Spinal cord (tissue), 10 donors: Measurements from ENCODE around the gene GPC1. TPM values are rescaled to one million over a fixed set of nuclear protein-coding genes. Genes with fewer than 3 reads are reported as not detected.

Source experiments
- DNase-seq, 6 donors: peaks; one replicate each; pipeline versions ENCODE4 v3.0.0 to v3.0.0-alpha.2; 2013 to 2015; ENCODE audit warnings: low spot score in 6 of 6, low read depth in 4 of 6
- H3K27ac ChIP-seq: one replicate; pipeline ENCODE4 v1.5.1; 2013; ENCODE audit warnings: low read depth, low read length, control low read depth
- H3K27me3 ChIP-seq: one replicate; pipeline ENCODE4 v1.6.1; 2013; ENCODE audit warnings: low read length; ENCODE audit not compliant: control insufficient read depth, insufficient read depth
- H3K36me3 ChIP-seq: one replicate; pipeline ENCODE4 v1.6.1; 2013; ENCODE audit warnings: low read length; ENCODE audit not compliant: control insufficient read depth, insufficient read depth
- H3K4me1 ChIP-seq: one replicate; pipeline ENCODE4 v1.6.1; 2013; ENCODE audit warnings: low read length; ENCODE audit not compliant: control insufficient read depth, insufficient read depth
- H3K4me3 ChIP-seq: one replicate; pipeline ENCODE4 v1.5.1; 2013; ENCODE audit warnings: low read depth, low read length, control low read depth
- H3K9me3 ChIP-seq: one replicate; pipeline ENCODE4 v1.6.1; 2013; ENCODE audit warnings: low read length; ENCODE audit not compliant: control insufficient read depth, insufficient read depth
- whole genome bisulfite sequencing: methylation state at CpG from one replicate; pipeline ENCODE4 v1.1.5; 2013; ENCODE audit warnings: missing lambda C conversion rate; ENCODE audit not compliant: insufficient coverage; 5-methylcytosine and 5-hydroxymethylcytosine counted together
- polyA plus RNA-seq, 2 donors: library from polyadenylated mRNA; unstranded; fragments of 120-200 nt; gene quantifications; one replicate each; pipeline ENCODE4 v1.2.1, GENCODE V29; 2013; ENCODE audit not compliant: insufficient read length in 2 of 2
- total RNA-seq, 2 donors: library from RNA; depleted of rRNA in 1 of 2; stranded (reverse); fragments of 120-200 nt in 1 of 2; fragments of >200 nt in 1 of 2; gene quantifications; one replicate each; pipeline versions ENCODE4 v1.2.3 to v1.2.4, GENCODE V29; 2013 to 2014
- donor health status: healthy.

GPC1 gene
- total and polyA plus RNA-seq, 4 donors, result 27.2 to 216 (median 117) TPM

DNA sequence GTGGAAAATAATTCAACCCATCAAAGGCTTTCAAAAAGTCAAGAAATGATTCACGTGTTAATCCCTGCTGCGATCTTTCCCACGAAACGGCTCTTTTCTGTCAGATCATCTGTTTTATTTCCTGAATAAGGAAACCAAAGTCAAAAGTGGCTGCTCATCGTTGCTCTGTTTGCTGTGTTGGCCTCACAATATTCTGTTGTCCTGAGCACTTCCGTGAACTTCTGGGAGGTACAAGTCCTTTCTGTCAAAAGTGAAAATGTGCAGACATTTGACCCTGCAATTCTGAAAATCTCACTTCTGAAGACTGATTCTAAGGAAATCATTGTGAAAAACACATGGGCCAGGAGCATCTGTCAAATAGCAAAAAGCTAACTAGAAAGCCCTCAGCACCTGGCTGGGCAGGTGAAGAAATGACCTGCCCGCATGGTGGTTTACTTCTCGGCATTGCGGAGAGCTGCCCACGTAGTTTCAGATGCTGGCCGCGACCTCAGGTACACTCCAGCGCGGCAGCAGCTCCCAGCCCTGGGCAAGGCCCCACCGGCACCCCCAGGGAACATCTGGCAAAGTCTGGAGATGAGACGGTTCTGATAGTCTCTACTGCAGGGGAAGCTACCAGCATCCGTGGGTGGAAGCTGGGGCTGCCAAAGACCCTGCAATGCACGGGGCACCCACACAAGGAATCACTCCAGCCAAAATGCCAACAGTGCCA, 31.9 kb upstream of the GPC1 start:
- Histone ChIP-seq H3K36me3 (no peaks in the 10 kb centered on the region), H3K27ac (no peak overlapping the region), H3K4me1 (peaks cover 4% of the 10 kb centered on the region), H3K4me3 (no peak overlapping the region), H3K27me3 (no peaks in the 10 kb centered on the region), H3K9me3 (no peaks in the 10 kb centered on the region)
- no peak for DNase-seq
- 84% methylated on average over 17 of the region's 18 CpGs for WGBS

DNA sequence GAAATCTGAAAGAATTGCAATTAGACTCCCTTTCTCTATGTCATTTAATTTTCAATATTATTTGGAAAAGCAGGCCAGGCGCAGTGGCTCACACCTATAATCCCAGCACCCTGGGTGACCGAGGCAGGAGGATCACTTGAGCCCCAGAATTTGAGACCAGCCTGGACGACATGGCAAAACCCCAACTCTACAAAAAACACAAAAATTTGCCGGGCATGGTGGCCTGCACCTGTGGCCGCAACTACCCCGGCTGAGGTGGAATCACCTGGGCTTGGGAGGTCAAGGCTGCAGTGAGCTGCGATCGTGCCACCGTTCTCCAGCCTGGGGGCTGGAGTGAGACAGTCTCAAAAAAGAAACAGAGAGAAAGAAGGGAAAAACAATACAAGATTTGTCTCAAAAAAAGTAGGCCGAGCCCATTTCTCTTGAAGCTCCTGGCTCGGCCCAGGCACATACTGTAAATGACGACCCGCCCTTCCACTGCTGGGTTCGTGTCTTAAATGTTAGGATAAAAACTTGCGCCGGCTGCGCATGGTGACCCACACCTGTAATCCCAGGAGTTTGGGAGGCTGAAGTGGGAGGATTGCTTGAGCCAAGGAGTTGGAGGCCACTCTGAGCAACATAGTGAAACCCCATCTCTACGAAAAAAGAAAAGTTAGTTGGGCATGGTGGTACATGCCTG, 31.1 kb upstream of the GPC1 start:
- no peaks in the 10 kb centered on the region for H3K4me1 ChIP-seq
- no peak overlapping the region for H3K4me3 ChIP-seq
- H3K9me3 ChIP-seq, result no peaks in the 10 kb centered on the region
- H3K36me3 ChIP-seq, result no peaks in the 10 kb centered on the region
- H3K27ac ChIP-seq, result no peak overlapping the region
- DNase-seq, result no peak
- 91% methylated on average over 6 of the region's 18 CpGs for WGBS
- no peaks in the 10 kb centered on the region for H3K27me3 ChIP-seq

DNA sequence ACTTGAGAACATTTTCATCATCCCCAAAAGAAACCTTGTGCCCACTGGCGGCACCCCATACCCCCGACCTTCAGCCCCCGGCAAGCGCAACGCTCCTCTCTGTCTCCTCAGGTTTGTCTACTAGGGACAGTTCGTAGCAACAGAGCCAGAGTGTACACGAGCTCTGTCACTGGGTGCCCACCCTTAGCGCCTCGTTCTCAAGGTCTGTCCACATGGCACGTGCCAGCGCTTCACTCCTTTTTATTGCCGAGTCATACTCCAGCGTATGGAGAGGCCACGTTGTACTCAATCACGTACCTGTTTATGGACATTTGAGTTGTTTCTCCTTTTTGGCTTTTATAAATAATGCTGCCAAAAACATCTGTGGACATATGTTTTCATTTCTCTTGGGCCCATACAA, 30.3 kb upstream of the GPC1 start:
- H3K4me1 ChIP-seq, result no peaks in the 10 kb centered on the region
- no peaks in the 10 kb centered on the region for H3K27me3 ChIP-seq
- H3K27ac ChIP-seq, result no peak overlapping the region
- no peak overlapping the region for H3K4me3 ChIP-seq
- H3K9me3 ChIP-seq, result no peaks in the 10 kb centered on the region
- H3K36me3 ChIP-seq, result no peaks in the 10 kb centered on the region
- WGBS, result 95% methylated on average over 15 of the region's 15 CpGs
- DNase-seq, result no peak

DNA sequence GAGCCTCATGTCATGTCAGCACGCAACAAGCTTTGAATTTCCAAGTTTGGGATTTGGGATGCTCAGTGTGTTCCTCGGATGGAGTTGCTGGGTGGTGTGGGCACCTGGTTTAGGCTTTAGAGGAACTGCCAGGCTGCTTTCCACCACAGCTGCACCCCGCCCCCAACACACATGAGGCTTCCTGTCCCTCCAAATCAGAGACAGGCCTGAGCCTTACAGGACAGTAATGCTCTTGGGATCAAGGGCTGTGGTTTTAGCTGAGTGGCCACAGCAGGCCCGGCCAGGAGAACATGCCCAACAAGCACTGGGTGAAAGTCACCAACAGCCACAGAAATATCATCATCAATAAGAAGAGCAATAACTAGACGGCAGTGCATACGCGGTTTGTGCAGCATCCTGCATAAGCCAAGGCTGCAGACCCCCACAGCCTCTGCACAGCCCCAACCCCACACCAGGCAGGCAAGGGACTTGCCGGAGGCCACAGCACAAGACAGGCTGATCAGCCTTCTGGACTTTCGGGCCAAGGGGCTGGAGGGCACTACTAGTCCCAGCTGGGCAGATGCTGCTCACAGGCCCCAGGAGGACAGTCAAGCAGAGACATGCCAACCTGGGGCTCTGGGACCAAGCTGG, 29.7 kb upstream of the GPC1 start:
- WGBS, result 84% methylated on average over 6 of the region's 9 CpGs
- Histone ChIP-seq H3K27me3 (no peaks in the 10 kb centered on the region), H3K27ac (no peak overlapping the region), H3K4me1 (no peaks in the 10 kb centered on the region), H3K9me3 (no peaks in the 10 kb centered on the region), H3K4me3 (no peak overlapping the region), H3K36me3 (no peaks in the 10 kb centered on the region)
- DNase-seq, result no peak

DNA sequence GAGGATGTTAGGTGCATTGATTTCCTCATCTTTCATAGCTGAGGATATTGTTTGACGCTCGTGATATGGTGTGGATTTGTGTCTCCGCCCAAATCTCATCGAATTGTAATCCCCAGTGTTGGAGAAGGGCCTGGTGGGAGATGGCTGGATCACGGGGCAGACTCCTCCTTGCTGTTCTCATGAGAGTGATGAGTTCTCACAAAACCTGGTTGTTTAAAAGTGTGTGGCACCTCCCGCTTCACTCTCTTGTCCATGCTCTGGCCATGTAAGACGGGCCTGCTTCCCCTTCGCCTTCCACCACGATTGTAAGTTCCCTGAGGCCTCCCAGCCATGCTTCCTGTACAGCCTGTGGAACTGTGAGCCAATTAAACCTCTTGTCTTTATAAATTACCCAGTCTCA, 28.4 kb upstream of the GPC1 start:
- Histone ChIP-seq H3K4me3 (no peak overlapping the region), H3K27ac (no peak overlapping the region), H3K9me3 (no peaks in the 10 kb centered on the region), H3K27me3 (no peaks in the 10 kb centered on the region), H3K4me1 (no peaks in the 10 kb centered on the region), H3K36me3 (no peaks in the 10 kb centered on the region)
- no peak for DNase-seq
- 98% methylated on average over 6 of the region's 9 CpGs for WGBS

DNA sequence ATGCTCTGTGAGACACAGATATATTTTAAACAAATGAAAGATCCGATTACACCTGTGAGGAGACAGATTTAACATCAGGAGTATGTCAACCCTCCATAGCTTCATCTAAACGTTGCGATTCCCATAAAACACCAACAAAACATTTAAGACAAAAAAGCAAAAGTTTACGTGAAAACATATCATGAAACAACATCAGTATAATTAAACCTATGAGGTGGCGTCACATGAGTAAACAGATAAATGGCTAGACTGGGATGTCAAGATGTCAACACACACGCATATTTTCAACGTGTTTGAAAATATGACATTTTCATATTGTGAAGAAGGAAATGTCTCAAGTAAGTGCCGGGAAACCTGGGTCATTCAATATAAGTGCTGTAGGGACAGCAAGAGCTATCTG, 25.5 kb upstream of the GPC1 start:
- WGBS, result 82% methylated on average over 3 of the region's 8 CpGs
- Histone ChIP-seq H3K27ac (no peak overlapping the region), H3K9me3 (no peaks in the 10 kb centered on the region), H3K27me3 (no peaks in the 10 kb centered on the region), H3K4me3 (no peak overlapping the region), H3K4me1 (no peaks in the 10 kb centered on the region), H3K36me3 (no peaks in the 10 kb centered on the region)
- no peak for DNase-seq

DNA sequence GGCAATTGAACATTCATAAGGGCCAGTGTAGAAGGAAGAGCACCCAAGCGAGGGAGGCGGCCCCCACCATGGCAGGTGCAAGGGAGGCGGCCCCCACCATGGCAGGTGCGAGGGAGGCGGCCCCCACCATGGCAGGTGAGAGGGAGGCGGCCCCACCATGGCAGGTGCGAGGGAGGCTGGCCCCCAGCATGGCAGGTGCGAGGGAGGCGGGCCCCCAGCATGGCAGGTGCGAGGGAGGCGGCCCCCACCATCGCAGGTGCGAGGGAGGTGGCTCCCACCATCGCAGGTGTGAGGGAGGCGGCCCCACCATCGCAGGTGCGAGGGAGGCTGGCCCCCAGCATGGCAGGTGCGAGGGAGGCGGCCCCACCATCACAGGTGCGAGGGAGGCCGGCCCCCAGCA, 24.7 kb upstream of the GPC1 start:
- Histone ChIP-seq H3K4me1 (no peaks in the 10 kb centered on the region), H3K27ac (no peak overlapping the region), H3K36me3 (no peaks in the 10 kb centered on the region), H3K9me3 (no peaks in the 10 kb centered on the region), H3K27me3 (no peaks in the 10 kb centered on the region), H3K4me3 (no peak overlapping the region)
- WGBS, result 87% methylated on average over 20 of the region's 21 CpGs
- no peak for DNase-seq

DNA sequence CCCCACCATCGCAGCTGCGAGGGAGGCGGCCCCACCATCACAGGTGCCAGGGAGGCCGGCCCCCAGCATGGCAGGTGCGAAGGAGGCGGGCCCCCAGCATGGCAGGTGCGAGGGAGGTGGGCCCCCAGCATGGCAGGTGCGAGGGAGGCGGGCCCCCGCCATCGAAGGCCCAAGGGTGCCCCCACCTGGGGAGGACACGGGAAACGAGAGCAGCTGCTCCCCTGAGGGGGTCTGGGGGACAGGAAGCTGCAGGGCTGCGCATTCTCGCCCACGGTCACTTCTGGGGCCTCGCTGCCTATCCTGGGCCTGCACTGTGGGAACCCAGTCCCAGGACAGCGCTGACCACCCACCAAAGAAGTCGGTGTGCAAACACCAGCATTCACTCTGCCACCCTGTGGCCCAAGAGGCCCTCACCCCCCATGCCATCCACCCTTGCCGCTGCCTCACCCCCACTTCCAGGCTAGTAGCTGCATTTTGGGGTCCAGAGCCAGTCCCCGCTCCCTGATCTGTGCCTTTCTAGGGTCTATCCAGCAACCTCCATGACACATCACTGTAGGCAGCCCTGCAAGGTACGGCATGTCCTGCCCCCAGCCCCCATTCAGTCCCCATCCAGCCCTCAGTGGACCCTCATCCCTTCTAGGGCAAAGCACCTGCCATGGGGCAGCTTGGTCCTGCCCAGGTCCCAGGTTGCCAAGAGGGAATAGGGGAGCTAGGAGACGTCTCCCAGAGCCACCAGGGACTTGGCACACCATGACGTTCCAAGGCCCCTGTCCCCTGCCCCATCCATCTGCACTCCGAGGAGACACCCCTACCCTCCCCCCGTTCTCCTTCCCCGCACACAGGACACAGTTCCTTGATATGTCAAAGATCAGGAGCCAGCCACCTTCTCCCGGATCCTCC, 24.0 kb upstream of the GPC1 start:
- Histone ChIP-seq H3K9me3 (no peaks in the 10 kb centered on the region), H3K4me3 (no peak overlapping the region), H3K27me3 (no peaks in the 10 kb centered on the region), H3K4me1 (no peaks in the 10 kb centered on the region), H3K27ac (no peak overlapping the region), H3K36me3 (no peaks in the 10 kb centered on the region)
- DNase-seq, result no peak
- 86% methylated on average over 27 of the region's 28 CpGs for WGBS

DNA sequence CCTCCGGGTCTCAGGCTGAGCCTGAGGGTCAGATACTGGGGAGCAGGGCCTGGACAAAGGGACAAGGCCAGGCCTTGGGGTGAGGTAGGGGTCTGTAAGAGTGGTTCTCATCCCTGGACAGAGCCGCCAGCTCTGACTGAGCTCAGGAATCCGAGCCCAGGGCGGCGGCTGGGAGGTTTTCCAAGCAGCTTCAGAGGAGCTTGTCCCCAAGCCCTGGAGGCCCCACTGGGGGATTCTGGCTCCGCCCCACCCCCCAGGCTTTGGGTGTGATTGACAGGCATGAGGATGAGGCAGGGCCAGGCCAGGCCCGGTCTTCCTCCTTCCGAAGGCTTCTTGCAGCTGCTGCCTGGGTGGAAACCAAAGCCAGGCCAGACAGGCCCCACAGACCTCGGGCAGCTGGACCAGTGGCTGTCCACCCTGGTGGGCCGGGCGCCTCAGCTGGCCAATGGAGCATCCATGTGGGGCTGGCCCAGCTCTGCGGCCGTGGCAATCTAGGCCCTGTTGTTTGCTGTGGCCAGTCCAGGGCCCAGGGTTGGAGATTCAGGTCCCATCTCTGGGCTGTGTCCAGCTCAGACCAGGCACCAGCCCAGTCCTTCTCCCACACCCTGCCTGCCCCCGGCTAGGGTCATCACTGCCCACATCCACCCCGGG, 23.1 kb upstream of the GPC1 start:
- no peak for DNase-seq
- no peaks in the 10 kb centered on the region for H3K36me3 ChIP-seq
- no peaks in the 10 kb centered on the region for H3K4me1 ChIP-seq
- 79% methylated on average over 13 of the region's 15 CpGs for WGBS
- H3K27ac ChIP-seq, result no peak overlapping the region
- H3K9me3 ChIP-seq, result no peaks in the 10 kb centered on the region
- H3K4me3 ChIP-seq, result no peak overlapping the region
- H3K27me3 ChIP-seq, result no peaks in the 10 kb centered on the region
